ENCODE results near the gene TRIM69.
"Not testable (repeated sequence)": the region's sequence is repeated elsewhere in the genome, so short reads cannot be mapped to it uniquely, and the experiment has no call there.

DNA sequence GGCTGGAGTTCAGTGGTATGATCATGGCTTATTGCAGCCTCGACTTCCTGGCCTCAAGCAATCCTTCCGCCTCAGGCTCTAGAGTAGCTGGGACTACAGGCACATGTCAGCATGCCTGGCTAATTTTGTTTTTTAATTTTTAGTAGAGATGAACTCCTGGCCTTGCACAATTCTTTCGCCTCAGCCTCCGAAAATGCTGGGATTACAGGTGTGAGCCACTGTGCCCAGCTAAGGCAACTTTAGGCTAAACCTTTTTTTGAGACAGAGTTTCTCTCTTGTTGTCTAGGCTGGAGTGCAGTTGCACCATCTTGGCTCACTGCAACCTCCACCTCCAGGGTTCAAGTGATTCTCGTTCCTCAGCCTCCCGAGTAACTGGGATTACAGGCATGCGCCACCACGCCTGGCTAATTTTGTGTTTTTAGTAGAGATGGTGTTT, 16.3 kb upstream of the TRIM69 start:
- TF ChIP-seq CTCF (IDR thresholded peaks at IDR 0.05; ENCODE audit: control extremely low read depth in 1 of 3, insufficient read depth in 1 of 3, low read depth in 1 of 3, low read length in 3 of 3); JUND (IDR thresholded peaks at IDR 0.05; ENCODE audit: low read length); EZH2 (IDR thresholded peaks at IDR 0.05; ENCODE audit: low read depth, low read length, severe bottlenecking); POLR2A (IDR thresholded peaks at IDR 0.05; ENCODE audit: control extremely low read depth in 1 of 2, low read depth in 2 of 2, low read length in 2 of 2); HDAC6 (IDR thresholded peaks at IDR 0.05; ENCODE audit: low read depth, low read length); MAX (IDR thresholded peaks at IDR 0.05); POLR2AphosphoS5 (IDR thresholded peaks at IDR 0.05; ENCODE audit: low read depth, low read length); RAD21 (IDR thresholded peaks at IDR 0.05 in 1 of 2, conservative IDR thresholded peaks at IDR 0.05 in 1 of 2; ENCODE audit: low read depth in 2 of 2, low read length in 2 of 2); CHD7 (IDR thresholded peaks at IDR 0.05; ENCODE audit: insufficient replicate concordance, low read length): not testable (repeated sequence)

All from H1 (cell line).